ENCODE measurements around the gene OBSL1.
A peak's percentile ranks its signal among the peaks of the same experiment; 100 is the strongest.

Gene OBSL1

GRCh38 chr2:219531639-219532377, 39.5 kb downstream of the OBSL1 start:
- H3K27me3 ChIP-seq (replicated peaks) = peaks cover 24% of the 10 kb centered on the region
- no peak overlapping the region for H3K4me3 ChIP-seq (ENCODE audit: low read depth, low read length)
- in situ Hi-C loops (cut with HindIII; ENCODE audit: low pct_ligation_motif_present, low sequenced_read_pairs) = no loop called here
- no peak overlapping the region for H3K27ac ChIP-seq
- no peaks in the 10 kb centered on the region for H3K36me3 ChIP-seq (replicated peaks)
- no peak for DNase-seq
- TF ChIP-seq CTCF (IDR thresholded peaks at IDR 0.05; ENCODE audit: low read depth, low read length, missing control alignments) = no peak

- in situ Hi-C loops (cut with HindIII; ENCODE audit: low pct_ligation_motif_present, low sequenced_read_pairs) = no loop called here
- no peaks in the 10 kb centered on the region for H3K36me3 ChIP-seq (replicated peaks)
- H3K27me3 ChIP-seq (replicated peaks) = peaks cover 24% of the 10 kb centered on the region
- TF ChIP-seq CTCF (IDR thresholded peaks at IDR 0.05; ENCODE audit: low read depth, low read length, missing control alignments) = peak; percentile 97
- no peak overlapping the region for H3K4me3 ChIP-seq (ENCODE audit: low read depth, low read length)
- no peak overlapping the region for H3K27ac ChIP-seq
- peak; percentile 48 for DNase-seq
Observed at GRCh38 chr2:219530048-219530963, 41.0 kb downstream of the OBSL1 start.

- DNase-seq = no peak
- Histone ChIP-seq H3K4me3 (ENCODE audit: low read depth, low read length) (no peak overlapping the region), H3K36me3 (replicated peaks) (no peaks in the 10 kb centered on the region), H3K27ac (no peak overlapping the region), H3K27me3 (replicated peaks) (peaks cover 24% of the 10 kb centered on the region)
- in situ Hi-C loops (cut with HindIII; ENCODE audit: low pct_ligation_motif_present, low sequenced_read_pairs) = no loop called here
- TF ChIP-seq CTCF (IDR thresholded peaks at IDR 0.05; ENCODE audit: low read depth, low read length, missing control alignments) = no peak
Observed at GRCh38 chr2:219527472-219527871, 43.9 kb downstream of the OBSL1 start.

- no peak for TF ChIP-seq CTCF (IDR thresholded peaks at IDR 0.05; ENCODE audit: low read depth, low read length, missing control alignments)
- no peak for DNase-seq
- Histone ChIP-seq H3K4me3 (ENCODE audit: low read depth, low read length) (no peak overlapping the region), H3K36me3 (replicated peaks) (no peaks in the 10 kb centered on the region), H3K27me3 (replicated peaks) (peaks cover 24% of the 10 kb centered on the region), H3K27ac (no peak overlapping the region)
- in situ Hi-C loops (cut with HindIII; ENCODE audit: low pct_ligation_motif_present, low sequenced_read_pairs) = no loop called here
Observed at GRCh38 chr2:219527076-219527394, 44.3 kb downstream of the OBSL1 start.

GRCh38 chr2:219526320-219527075, 44.8 kb downstream of the OBSL1 start:
- Histone ChIP-seq H3K27me3 (replicated peaks) (peaks cover 24% of the 10 kb centered on the region), H3K4me3 (ENCODE audit: low read depth, low read length) (no peak overlapping the region), H3K27ac (no peak overlapping the region), H3K36me3 (replicated peaks) (no peaks in the 10 kb centered on the region)
- no peak for DNase-seq
- no peak for TF ChIP-seq CTCF (IDR thresholded peaks at IDR 0.05; ENCODE audit: low read depth, low read length, missing control alignments)
- in situ Hi-C loops (cut with HindIII; ENCODE audit: low pct_ligation_motif_present, low sequenced_read_pairs) = no loop called here

Data from brain microvascular endothelial cell (primary cell).